Measurements from ENCODE around the gene IL36A.

IL36A gene

DNA sequence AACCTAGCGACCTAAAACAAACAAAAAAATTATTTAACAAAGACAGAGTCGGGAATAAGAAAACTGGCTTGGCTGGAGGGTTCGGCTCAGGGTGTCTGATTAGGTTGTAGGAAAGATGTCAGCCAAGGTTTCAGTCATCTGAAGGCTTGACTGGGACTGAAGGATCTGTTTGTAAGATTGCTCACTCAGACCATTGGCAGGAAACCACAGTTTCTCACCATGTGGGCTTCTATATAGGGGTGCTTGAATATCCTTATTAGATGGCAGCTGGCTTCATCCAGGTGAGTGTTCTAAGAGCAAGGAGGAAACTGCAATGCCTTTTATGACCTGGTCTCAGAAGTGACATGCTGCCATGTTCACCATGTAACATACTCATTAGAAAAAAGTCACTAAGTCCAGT lies 48.4 kb downstream of the IL36A start:
- no peak for DNase-seq

DNA sequence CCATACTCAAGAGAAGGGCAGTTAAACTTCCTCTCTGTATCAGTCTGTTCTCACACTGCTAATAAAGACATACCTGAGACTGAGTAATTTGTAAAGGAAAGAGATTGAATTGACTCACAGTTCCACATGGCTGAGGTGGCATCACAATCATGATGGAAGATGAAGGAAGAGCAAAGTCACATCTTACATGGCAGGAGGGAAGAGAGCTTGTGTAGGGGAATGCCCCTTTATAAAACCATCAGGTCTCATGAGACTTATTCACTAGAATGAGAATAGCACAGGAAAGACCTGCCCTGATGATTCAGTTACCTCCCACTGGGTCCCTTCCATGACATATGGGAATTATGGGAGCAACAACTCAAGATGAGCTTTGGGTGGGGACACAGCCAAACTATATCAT lies 48.8 kb downstream of the IL36A start:
- no peak for DNase-seq

DNA sequence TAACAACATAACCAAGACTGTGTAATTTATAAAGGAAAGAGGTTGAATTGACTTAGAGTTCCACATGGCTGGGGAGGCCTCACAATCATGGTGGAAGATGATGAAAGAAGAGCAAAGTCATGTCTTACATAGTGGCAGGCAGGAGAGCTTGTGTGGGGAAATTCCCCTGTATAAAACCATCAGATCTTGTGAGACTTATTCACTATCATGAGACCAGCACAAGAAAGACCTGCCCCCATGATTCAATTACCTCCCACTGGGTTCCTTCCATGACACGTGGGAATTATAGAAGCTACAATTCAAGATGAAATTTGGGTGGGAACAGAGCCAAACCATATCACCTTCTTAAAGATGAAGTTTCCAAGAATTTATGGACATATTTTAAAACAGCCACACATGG lies 51.3 kb downstream of the IL36A start:
- DNase-seq, result no peak

DNA sequence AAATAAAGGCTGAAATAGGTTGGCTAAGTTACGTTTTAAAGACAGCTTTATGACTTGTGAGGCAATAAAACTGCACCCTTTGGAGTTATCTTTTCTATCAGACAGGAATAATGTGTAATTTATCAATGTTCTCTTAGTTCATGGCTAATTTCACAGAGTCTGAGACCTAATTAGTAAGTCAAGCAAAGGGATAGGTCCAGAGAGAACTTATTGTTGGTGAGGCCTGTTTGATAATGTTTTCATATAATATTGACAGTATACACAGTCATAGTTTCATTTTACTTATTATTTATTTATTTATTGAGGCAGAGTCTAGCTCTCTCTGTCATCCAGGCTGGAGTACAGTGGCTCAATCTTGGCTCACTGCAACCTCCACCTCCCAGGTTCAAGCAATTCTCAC lies 51.9 kb downstream of the IL36A start:
- no peak for DNase-seq
